GM04504 (cell line): ENCODE measurements around the gene TAF4B.
"Not testable (repeated sequence)": the region's sequence is repeated elsewhere in the genome, so short reads cannot be mapped to it uniquely, and the experiment has no call there.

Experiments
- DNase-seq: peaks from one replicate; pipeline ENCODE4 v3.0.0-alpha.2; 2012; ENCODE audit warnings: low read depth

Gene TAF4B

DNA sequence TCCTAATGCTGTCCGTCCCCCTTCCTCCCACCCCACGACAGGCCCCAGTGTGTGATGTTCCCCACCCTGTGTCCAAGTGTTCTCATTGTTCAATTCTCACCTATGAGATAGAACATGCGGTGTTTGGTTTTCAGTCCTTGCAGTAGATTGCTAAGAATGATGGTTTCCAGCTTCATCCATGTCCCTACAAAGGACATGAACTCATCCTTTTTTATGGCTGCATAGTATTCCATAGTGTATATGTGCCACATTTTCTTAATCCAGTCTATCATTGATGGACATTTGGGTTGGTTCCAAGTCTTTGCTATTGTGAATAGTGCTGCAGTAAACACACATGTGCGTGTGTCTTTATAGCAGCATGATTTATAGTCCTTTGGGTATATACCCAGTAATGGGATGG lies 12.5 kb downstream of the TAF4B start:
- not testable (repeated sequence) for DNase-seq

DNA sequence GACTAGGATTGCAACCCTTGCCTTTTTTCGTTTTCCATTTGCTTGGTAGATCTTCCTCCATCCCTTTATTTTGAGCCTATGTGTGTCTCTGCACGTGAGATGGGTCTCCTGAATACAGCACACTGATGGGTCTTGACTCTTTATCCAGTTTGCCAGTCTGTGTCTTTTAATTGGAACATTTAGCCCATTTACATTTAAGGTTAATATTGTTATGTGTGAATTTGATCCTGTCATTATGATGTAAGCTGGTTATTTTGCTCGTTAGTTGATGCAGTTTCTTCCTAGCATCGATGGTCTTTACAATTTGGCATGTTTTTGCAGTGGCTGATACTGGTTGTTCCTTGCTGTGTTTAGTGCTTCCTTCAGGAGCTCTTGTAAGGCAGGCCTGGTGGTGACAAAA lies 16.1 kb downstream of the TAF4B start:
- not testable (repeated sequence) for DNase-seq

- not testable (repeated sequence) for DNase-seq
Measured at GRCh38 chr18:26245434-26245833, 19.2 kb downstream of the TAF4B start.

DNA sequence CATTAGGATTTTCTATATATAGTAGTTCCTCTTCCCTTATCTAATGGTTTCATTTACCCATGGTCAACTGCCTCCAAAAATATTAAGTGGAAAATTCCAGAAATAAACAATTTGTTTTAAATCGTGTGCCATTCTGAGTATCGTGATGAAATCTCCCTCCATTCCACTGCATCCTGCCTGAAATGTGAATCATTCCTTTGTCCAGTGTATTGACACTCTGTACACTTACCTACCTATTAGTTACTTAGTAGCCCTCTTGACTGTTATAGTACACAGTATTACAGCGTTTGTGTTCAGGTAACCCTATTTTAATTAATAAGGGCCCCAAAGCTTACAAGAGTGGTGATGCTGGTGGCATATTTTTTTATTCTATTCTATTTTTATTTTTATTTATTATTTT lies 26.2 kb downstream of the TAF4B start:
- DNase-seq, result no peak

GRCh38 chr18:26254808-26255207 lies 28.6 kb downstream of the TAF4B start:
- DNase-seq, result not testable (repeated sequence)

- no peak for DNase-seq
Measured at GRCh38 chr18:26255695-26256622, 29.7 kb downstream of the TAF4B start.

DNA sequence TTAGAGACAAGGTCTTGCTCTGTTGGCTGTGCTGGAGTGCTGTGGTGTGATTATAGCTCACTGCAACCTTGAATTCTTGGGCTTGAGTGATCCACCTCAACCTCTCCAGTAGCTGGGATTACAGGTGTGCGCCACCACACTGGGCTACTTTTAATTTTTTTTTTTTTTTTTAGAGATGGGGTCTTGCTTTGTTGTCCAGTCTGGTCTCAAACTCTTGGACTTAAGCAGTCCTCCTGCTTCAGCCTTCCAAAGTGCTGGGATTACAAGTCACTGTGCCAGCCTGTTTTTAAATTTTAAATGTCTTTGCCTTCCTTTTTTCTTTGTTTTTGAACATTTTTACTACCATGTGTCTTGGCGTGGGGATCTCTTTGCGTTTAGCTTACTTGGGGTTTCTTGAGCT lies 32.5 kb downstream of the TAF4B start:
- no peak for DNase-seq

DNA sequence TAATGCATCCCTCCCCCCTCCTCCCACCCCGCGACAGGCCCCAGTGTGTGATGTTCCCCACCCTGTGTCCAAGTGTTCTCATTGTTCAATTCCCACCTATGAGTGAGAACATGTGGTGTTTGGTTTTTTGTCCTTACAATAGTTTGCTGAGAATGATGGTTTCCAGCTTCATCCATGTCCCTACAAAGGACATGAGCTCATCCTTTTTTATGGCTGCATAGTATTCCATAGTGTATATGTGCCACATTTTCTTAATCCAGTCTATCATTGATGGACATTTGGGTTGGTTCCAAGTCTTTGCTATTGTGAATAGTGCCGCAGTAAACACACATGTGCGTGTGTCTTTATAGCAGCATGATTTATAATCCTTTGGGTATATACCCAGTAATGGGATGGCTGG lies 33.2 kb downstream of the TAF4B start:
- DNase-seq, result not testable (repeated sequence)

DNA sequence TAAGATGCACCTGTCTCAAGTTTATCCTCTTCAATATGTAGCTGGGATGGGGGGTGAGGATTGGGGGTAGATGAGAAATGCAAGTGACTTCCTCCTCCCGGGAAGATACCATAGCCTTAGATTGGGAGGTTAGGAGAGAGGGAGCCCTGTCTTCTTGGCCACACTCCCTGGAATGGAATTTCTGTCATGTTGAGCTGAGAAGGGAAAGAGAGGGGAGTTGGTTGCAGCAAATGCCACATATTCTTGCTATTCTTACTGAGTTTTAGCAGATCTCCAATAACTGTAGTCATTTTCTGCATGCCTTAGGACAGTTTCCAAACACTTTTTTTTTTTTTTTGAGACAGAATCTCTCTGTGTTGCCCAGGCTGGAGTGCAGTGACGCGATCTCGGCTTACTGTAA lies 35.9 kb downstream of the TAF4B start:
- DNase-seq, result no peak

DNA sequence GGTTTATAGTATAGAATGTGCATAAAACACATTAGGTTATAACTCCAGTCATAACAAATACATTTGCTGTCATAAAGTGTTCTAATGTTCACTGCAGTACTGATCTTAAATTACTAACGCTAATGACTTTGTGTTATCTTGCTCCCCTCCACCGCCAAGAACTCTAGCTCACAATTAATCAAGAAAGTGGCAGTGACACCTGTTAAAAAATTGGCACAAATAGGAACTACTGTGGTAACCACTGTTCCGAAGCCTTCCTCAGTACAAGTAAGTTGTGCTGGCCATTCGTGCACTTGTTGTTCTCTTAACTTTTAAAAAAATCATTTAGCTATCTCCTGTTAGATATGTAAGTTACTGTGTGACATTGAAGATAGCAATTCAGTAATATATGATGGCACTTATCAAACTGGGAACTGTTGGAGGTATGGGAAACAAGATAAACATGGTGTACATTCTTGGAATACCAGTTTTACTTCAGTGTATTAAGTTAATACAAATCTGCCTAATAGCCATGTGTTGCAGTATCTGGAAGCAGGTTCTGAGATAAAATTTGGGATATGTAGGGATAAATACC lies 41.2 kb downstream of the TAF4B start:
- DNase-seq, result no peak

DNA sequence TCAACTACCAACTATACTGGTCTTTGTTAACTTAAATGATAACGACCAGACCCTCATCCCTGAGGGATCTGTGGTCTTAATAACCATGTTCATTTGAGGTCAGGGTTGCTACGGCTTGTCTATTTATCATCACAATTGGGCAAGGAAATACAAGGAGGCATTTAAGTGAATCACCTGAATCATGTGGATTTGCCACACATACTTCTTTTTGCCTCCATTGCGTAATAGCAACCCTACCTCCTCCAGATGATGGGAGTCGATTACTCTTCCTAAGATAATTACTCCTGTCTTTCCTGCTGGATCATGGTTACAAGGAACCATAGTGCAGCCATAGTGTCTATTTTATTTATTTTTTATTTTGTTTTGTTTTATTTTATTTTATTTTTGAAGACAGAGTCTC lies 42.2 kb downstream of the TAF4B start:
- DNase-seq, result no peak

DNA sequence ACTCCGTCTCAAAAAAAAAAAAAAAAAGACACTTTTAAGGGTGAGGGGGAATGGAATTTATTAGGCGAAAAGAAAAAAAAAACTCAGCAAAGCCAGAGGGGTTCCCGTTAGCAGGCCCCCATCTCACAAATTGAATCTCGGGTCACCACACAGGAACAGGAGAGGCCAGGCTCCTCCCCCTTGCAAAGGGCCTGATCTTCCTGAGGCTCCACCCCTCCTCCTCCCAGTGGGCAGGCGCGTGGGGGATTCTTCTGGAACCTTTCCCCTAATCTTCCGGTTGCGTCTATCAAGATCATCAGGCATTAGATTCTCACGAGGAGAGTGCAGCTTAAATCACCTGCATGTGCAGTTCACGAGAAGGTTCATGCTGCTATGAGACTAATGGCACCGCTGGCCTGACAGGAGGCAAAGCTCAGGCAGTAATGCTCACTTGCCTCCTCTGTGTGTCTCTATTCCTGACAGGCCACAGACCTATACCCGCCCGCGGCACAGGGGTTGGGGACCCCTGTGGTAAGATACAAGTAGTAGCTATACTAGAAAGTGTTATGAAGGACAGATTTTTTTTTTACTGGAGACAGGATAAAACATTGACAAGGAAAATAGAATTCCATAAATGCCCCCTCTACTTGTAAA lies 45.8 kb downstream of the TAF4B start:
- no peak for DNase-seq

GRCh38 chr18:26277374-26277773 lies 51.1 kb downstream of the TAF4B start:
- DNase-seq, result no peak

DNA sequence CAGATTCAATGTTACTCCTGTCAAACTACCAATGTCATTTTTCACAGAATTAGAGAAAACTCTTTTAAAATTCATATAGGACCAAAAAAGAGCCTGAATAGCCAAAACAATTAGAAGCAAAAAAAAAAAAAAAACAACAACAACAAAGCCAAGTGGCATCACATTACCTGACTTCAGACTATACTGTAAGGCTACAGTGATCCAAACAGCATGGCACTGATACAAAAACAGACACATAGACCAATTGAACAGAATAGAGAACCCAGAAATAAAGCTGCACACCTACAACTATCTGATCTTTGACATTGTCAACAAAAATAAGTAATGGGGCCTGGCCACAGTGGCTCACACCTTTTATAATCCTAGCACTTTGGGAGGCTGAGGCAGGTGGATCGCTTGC lies 53.2 kb downstream of the TAF4B start:
- DNase-seq, result no peak

GRCh38 chr18:26286008-26286407 lies 59.8 kb downstream of the TAF4B start:
- no peak for DNase-seq

GRCh38 chr18:26287644-26288043 lies 61.4 kb downstream of the TAF4B start:
- DNase-seq, result no peak

DNA sequence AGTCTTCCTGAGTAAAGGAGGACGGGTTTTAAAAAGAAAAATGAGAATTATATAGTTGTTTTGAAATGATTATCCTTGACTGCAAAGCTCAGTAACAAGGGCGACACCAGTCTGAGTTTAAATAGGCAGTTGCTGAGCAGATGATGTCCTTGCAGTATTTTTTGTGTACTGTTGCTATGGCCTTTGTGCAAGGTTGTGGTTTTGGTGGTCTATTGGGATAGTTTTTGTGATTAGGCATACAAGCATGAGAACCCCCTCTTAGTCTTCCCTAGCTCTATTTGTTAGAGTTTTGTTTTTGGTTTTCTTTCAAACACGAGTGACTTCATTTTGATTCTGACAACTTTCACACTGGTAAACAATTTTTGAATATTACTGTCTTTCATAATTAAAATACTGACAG lies 64.1 kb downstream of the TAF4B start:
- DNase-seq, result no peak

GRCh38 chr18:26293982-26294381 lies 67.7 kb downstream of the TAF4B start:
- no peak for DNase-seq

GRCh38 chr18:26298107-26298506 lies 71.9 kb downstream of the TAF4B start:
- DNase-seq, result no peak

GRCh38 chr18:26301681-26302080 lies 75.4 kb downstream of the TAF4B start:
- DNase-seq, result no peak

DNA sequence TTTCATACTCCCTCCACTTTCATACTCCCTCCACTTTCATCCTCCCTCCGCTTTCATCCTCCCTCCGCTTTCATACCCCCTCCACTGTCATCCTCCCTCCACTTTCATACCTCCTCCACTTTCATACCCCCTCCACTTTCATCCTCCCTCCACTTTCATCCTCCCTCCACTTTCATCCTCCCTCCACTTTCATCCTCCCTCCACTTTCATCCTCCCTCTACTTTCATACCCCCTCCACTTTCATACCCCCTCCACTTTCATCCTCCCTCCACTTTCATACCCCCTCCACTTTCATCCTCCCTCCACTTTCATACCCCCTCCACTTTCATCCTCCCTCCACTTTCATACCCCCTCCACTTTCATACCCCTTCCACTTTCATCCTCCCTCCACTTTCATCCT lies 77.0 kb downstream of the TAF4B start:
- not testable (repeated sequence) for DNase-seq

- DNase-seq, result no peak
Measured at GRCh38 chr18:26304511-26304910, 78.3 kb downstream of the TAF4B start.

- peak; percentile 17 for DNase-seq
Measured at GRCh38 chr18:26307161-26307773, 81.0 kb downstream of the TAF4B start.
